Stimulated activated CD8-positive, alpha-beta memory T cell treated with anti-CD3 and anti-CD28 coated beads, Interleukin-4, amount 100 ng/mL, for 4 hours (primary cell): ENCODE measurements around the gene CCDC107.
"Not testable (repeated sequence)": the region's sequence is repeated elsewhere in the genome, so short reads cannot be mapped to it uniquely, and the experiment has no call there.

Experiments used
- DNase-seq, 2 donors: peaks; one replicate each; pipeline ENCODE4 v3.0.0-alpha.2; 2020; ENCODE audit warnings: low read depth in 2 of 2, low spot score in 1 of 2

CCDC107 gene, protein sequence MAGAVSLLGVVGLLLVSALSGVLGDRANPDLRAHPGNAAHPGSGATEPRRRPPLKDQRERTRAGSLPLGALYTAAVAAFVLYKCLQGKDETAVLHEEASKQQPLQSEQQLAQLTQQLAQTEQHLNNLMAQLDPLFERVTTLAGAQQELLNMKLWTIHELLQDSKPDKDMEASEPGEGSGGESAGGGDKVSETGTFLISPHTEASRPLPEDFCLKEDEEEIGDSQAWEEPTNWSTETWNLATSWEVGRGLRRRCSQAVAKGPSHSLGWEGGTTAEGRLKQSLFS

DNA sequence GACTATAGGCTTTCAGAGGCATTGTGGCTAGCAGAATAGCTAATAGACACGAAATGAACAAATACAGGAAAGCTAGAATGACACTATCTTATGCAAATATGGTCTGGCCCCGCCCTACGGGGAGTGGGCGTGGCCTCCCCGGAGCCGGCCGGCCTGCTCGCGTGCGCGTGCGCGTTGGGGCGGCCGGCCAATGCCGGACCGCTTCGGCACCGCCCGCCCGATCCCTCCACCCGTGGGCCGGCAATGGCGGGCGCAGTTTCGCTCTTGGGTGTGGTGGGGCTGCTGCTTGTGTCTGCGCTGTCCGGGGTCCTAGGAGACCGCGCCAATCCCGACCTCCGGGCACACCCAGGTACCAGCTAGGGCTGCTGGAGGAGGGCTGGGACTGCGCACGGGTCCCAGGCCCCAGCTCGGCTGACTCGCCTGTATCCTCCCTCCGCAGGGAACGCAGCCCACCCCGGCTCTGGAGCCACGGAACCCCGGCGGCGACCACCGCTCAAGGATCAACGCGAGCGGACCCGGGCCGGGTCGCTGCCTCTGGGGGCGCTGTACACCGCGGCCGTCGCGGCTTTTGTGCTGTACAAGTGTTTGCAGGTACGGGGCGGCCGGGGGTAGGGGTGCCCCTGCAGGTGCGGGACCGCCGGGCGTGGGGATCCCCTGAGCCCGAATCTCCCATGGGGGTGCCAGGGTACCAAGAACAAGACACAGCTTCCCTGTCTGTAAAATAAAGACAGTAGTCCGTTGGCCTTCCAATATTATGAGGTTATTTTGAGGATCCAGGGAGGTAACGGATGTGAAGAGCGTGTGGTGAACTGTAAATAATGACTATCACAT is at the start of gene CCDC107:
CCDC107 (plus strand) TSS at position 156 of the 831 bp plus-strand sequence; CDS start at position 244, 88 bp downstream.
- DNase-seq: peak; percentile 58 to 67

DNA sequence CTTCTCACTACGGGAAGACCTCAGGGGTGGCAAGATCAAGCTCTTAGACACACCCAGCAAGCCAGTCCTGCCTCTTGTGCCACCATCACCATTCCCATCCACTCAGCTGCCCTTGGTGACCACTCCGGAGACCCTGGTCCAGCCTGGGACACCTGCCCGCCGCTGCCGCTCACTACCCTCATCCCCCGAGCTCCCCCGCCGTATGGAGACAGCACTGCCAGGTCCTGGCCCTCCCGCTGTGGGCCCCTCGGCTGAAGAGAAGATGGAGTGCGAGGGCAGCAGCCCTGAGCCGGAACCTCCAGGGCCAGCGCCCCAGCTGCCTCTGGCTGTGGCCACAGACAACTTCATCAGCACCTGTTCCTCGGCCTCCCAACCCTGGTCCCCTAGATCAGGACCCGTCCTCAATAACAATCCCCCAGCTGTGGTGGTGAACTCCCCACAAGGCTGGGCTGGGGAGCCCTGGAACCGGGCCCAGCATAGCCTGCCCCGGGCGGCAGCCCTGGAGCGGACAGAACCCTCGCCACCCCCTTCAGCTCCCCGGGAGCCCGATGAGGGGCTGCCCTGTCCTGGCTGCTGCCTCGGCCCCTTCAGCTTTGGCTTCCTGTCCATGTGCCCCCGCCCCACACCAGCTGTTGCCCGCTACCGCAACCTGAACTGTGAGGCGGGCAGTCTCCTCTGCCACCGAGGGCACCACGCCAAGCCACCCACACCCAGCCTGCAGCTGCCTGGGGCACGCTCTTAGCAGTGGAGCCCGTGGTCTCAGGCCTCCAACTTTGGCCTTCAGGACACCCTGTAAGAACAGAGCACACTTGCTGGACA is 48.9 kb upstream of the CCDC107 start:
- no peak for DNase-seq

DNA sequence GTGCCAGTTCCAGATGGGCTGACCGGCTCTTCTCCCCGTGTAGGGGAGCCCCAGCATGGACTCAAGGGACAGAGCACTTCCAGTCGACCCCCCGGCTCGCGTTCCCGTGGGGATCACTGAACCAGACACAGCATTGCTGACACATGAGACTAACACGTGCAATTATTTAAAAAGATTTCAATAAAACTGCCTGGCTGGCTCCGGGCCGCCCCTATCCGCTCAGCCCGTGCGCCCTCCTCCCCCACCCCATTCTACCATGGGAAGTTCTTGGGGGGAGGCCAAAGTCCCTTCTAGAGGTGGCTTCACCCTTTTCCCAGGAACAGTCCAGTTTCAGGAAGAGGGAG is 48.3 kb upstream of the CCDC107 start:
- DNase-seq: no peak

DNA sequence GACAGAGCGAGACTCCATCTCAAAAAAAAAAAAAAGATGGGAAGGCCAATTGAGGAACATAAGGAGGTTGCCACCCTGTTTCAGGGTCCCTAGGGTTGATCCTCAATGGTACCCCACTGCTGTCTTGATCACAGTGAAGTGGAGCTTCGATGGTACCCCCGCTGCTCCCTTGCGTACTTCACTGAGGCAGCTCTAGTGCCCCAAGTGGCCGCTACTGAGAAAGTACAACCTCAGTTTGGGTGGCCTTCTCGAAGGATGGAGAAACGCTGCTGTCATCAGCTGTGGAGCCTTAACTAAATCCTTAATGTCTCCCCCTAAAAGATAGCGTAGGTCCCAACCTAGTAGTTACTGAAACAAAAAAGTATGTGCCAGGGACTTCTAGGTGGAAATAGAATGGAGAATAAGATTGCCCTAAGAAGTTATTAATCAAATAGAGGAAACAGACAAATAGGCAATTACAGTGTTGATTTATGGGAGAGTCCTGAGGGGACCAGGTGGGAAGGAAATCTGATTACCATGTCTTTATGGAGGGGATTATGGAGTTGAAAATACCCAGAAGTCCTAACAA is 46.8 kb upstream of the CCDC107 start:
- DNase-seq: peak in 1 of 2 donors; percentile 28

DNA sequence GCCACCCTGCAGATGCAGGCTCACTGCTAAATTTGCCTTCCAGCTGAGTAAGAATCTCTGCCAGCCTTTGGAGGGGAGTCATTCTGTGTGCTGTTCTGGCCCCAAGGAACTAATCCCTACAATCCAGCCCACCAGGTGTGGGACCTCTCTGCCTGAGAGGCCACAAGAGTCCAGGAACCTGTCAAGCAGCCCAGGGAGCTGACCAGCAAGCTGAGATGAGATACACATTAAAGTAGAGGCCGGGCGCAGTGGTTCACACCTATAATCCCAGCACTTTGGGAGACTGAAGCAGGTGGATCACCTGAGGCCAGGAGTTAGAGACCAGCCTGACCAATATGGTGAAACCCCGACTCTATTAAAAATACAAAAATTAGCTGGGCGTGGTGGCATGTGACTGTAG is 46.0 kb upstream of the CCDC107 start:
- DNase-seq: not testable (repeated sequence)

DNA sequence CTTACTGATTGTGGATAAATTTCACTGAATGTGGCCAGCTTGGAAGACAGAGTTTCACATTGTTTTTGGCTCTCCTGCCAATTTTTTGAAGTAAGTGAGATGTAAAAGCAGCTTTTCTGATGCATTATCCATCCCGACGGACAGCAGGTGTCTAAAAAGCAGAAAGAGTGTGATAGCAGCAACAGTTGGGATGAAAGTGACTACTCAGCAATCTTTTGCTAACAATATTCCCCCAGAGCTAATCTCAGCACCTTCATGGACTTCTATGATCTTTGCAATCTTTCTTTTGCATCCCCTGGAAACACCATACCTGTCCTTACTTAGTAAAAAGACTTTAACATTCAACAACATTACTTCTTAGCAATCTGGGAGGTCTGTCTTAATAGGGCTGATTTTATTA is 45.2 kb upstream of the CCDC107 start:
- DNase-seq: no peak

DNA sequence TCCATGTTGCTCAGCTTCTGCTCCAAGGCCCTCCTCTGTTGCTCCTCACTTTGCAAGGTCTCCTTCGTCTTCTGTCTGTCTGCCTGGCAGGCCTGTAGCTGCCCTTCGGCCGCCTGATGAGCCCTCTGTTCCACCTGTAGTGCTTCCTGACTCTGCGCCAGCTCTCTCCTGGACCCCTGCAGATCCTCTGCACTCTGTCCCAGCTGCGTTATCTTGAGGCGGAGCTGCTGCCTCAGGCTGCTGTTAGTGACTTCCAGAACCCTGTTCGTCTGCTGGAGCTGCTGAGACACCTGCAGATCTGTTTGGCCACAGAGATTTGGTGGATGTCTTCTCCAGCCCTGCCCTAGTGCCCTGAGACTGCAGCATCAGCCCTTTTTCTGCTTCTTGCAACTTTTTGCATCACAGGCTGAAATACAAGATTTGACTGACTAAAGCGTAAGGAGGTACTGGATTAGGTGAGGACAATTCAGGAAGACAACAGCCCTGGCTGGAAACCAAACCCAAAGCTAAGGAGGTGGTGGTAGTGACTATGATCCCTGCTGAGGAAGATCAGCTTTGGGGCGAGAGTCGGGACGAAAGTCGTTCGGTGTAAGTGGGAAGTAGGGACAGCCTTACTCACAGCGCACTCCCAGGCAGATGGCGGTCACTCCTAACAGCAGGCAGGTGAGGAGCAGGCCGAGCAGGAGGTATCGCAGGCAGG is 42.0 kb upstream of the CCDC107 start:
- DNase-seq: no peak

DNA sequence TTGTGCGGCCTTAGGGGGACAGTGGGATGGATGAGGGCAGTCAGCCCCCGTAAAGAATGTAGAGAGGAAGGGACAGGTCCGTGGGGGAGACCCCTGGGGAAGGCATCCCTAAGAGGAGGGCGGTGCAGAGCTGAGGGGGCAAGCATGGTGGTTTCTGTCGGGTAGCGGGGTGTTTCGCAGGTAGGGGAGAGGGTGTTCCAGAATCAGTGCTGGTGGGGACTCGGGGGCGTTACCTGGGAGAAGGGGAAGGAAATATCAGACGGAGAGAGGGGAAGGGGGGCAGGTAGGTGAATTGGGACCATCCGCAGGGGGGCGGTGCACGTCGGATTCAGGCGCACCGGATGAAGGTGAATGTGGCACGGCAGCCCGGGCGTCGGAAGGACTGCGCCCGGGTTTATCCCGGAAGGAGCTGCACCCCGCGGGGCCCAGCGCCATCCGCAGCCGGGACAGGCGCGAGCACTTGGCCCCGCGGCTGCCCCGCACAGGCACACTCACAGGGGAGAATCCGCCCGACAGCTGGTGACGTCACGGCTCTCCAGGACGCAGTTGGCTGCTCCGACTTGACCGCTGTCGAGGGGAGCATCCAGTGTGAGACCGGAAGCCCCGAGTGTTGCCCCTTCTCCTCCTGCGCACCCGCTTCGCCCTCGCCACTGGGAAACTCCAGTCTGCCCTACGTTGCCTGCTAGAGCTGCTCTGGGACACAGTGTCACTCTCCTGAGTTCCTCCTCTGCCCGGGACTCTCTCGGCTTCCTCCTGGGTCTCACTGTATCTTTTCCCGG is 41.2 kb upstream of the CCDC107 start:
- peak; percentile 34 to 57 for DNase-seq

DNA sequence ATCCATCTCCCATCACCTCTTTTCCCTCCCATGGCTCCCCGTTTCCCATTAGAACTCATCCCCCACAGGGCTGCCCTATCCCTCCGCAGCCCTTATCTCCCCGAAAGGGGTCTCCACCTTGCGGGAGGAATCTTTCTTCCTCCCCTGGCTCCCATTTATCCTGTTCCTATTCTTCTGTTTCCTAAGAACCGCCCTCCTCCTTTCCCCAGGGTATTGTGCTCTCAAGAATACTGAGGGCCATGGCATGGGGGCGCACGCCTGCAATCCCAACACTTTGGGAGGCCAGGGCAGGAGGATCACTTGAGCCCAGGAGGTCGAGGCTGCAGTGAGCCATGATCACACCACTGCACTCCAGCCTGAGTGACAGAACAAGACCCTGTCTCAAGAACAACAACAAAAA is 40.5 kb upstream of the CCDC107 start:
- DNase-seq: no peak

DNA sequence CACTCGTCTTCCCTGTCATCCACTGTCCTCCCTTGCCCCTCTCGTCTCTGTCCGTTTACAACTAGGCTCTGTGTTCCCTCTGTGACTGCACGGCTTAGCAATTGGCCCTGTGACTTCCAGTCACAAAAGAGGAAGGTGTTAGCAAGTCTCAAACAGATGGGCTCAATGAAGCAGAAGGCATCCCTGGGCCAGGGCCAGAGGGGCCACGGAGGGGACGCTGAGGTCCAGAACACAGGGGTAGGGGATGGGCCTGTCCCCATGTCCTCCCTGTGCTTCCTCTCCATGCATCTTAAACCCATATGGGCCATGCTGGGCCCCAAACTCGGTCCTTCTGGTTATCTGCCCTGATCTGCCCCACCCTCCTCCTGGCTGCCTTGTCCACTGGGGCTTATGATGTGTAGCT is 39.8 kb upstream of the CCDC107 start, which contains the start of gene CD72:
CD72 (minus strand) TSS at position 89 of the 403 bp plus-strand sequence. CDS start 110 bp downstream, outside the sequence.
- no peak for DNase-seq

DNA sequence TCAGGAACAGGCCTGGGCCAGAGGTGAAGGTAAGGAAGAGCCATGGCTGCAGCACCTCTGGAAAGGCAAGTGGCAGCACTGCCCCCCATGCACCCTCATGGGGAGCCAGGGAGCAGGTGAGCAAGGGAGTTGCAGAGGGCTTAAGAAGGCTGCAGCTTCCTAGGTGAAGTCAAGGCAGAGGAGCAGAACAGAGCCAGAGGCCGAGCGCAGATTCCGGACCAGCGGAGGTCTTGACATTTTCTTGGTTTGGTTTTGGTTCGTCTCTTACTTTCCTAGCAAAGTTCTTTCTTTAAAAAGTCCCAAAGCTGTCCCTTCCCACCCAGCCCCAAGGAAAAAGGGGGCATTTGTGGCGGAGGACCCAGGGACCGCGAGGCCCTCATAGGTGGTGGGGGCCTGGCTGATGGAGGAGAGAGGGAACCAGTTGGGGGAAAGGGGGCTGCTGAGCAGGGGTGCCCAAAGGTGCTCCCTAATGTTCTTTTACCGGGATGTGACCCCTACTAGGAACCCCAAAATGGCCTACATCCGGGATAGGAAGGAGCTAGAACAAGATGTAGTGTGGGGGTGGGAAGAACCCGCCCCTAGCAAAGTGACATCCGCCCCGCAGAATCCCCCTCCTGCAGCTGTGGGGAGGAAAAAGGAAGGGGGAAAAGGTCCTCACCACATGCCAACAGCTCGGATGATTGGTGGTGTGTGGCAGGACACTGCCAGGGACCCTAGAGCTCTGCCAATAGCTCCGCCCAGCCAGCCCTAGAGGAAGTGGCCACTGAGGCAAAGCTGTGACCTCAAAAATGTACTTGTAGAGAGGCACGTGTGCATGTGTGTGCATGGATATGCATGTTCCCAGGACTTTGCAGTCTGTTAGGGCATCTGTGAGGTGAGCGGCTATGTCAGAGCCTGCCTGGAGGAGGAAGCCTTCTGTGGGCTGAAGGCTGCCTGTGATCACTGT is 39.0 kb upstream of the CCDC107 start:
- peak in 1 of 2 donors; percentile 26 for DNase-seq

DNA sequence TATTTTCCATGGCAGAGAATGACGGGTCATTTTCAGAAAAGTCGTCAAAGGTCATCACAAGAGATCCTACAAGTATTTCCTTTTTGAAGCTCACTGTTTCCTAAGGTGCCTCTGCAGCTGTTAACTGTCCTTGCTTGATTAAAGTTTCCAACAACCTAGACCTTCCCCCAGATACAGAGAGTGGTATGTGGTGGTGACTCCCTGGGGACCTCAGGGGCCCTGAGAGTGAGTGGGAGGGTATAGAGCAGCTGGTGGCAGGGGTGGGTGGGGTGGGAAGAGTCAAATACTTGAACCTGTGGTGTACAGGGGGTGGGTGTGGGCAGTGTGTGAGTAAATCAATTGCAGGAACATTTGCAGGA is 38.3 kb upstream of the CCDC107 start:
- no peak for DNase-seq

DNA sequence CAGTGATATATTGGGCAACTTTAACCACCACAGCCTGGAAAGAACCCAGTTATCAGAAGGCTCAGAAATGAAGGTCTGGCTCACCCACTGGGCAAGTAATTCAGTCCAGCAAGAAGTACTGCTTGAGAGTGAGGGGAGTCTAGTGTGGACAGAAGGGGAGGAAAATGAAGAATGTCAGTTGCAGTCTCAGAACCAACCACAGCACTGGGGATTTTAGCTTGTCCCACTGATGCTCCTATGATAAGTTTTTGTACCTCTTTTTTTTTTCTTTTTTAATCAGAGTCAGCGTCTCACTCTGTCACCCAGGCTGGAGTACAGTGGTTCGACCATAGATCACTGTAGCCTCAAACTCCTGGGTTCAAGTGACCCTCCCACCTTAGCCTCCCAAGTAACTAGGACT is 30.5 kb upstream of the CCDC107 start:
- no peak for DNase-seq

DNA sequence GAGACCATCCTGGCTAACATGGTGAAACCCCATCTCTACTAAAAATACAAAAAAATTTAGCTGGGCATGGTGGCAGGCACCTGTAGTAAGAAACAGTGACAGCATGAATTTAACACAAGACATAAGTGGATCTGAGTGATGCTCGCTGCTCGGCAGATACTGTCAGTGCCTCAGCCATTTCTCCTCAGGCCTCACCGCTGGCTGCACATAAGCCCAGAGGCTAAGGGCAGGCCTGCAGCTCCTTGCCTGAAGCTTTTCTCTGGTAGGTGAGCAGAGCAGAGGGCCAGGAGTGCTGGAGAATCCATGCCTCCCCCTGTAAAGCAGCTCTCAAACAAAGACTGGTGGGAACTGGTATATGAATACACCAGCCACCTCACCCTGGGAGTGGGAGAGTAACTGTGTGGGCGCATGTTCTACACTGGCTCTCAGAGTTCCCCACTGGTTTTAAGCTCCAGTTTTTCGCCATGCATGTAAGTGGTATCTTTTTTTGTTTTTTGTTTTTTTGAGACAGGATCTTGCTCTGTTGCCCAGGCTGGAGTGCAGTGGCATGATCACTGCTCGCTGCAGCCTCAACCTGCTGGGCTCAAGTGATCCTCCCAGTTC is 29.6 kb upstream of the CCDC107 start:
- DNase-seq: no peak

DNA sequence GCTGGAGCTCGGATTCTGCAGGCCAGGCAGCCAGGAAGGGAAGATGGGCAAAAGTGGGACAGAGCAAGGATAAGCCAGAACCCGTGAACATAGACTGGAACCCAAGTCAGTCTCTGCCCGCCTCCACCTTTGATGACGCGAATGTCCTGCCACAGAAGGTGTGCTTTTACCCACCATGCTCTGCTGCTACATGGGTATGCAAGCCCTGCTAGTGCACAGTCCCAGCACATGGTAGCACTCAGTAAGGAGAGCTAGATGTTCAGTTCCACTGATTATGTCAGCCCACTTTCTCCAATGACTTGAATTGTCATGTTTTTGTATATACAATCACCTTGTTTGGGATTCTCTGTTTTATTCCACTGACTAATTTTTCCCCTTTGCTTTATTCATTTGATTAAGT is 28.5 kb upstream of the CCDC107 start:
- no peak for DNase-seq

DNA sequence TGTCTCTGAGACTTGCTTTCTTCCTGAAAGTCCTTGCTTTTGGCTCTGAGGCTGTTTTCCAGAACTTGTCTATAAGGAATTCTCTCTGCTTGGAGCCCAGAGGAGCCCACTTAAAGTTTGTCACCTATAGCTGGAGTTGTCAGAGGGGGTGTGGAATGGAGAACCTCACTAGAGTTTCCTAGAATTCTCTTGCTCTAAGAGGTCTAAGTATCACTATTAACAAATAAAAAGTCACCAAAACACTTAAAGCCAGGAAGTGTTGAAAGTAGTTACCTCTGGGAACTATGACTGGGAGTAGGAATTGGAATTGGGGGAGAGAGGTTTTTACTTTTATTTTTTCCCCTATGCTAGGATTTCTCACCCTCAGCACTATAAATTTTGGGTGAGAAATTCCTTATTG is 22.4 kb upstream of the CCDC107 start:
- no peak for DNase-seq

DNA sequence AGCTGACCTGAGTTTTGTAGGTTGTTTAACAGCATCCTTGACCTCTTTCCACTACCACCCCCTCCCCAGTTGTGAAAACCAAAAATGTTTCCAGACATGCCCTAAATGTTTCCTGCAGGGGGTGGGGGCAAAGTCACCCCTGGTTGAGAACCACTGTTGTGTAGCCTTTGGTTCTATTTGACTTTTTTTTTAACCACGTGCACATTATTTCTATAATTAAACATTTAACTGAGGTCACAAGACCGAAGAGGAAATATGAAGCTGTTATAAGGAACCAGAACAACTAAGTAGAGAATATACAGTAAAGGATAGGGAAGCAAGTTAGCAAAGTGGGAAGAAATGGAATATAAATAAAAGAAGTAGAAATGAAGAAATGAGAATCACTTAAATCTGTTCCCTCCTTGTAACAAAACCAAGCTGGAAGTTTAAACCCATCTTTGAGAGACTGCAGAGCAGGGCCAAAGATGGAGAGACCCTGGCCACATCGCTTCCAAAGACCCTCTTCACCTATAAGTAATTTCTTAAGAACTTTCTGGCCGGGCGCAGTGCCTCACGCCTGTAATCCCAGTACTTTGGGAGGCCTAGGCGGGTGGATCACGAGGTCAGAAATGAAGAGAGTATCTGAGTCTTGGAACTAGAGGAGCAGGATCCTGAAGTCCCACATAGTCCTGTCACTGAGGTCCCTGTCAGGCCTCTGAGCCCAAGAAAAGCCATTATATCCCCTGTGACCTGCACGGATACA is 21.8 kb upstream of the CCDC107 start:
- no peak for DNase-seq

DNA sequence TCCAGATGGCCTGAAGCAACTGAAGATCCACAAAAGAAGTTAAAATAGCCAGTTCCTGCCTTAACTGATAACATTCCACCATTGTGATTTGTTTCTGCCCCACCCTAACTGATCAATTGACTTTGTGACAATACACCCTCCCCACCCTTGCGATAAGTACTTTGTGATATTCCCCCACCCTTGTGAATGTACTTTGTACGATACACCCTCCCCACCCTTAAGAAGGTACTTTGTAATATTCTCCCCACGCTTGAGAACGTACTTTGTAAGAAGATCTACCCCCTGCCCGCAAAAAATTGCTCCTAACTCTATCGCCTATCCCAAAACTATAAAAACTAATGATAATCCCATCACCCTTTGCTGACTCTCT is 21.2 kb upstream of the CCDC107 start:
- DNase-seq: not testable (repeated sequence)
